ES-I3 (cell line): ENCODE results near the gene PEX3.

ENCODE experiments used
- H3K36me3 ChIP-seq: 2 replicates; pipeline ENCODE4 v1.6.1; 2013; ENCODE audit warnings: mild to moderate bottlenecking, low read length, control low read depth, moderate library complexity; ENCODE audit not compliant: insufficient read depth
- H3K4me1 ChIP-seq: 2 replicates; pipeline ENCODE4 v1.6.1; 2013; ENCODE audit warnings: mild to moderate bottlenecking, control low read depth, low read length; ENCODE audit not compliant: insufficient read depth
- H3K9ac ChIP-seq: 2 replicates; pipeline ENCODE4 v1.6.1; 2013; ENCODE audit warnings: low read depth, mild to moderate bottlenecking, low read length, moderate library complexity
- H3K9me3 ChIP-seq: 2 replicates; pipeline ENCODE4 v1.6.1; 2013; ENCODE audit warnings: mild to moderate bottlenecking, low read length, moderate library complexity; ENCODE audit not compliant: control insufficient read depth, insufficient read depth

The PEX3 gene

DNA sequence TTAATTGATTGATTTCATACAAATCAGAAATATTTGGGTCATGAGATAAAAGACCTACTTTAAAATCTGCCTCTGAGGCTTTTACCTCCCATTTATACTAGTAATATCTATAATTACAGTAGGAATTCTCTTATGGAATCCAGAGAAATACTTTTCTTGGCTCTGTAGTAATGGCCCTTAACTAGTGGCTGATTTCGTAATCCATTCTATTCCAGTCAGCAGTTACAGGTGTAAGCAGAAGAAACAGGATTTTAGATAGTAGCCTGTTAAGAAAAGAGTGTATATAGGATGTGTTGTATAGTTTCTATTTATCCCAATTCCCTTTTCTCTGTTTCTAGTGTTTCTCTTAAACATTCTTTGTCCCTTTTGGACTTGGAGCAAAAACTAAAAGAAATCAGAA lies 21.2 kb downstream of the PEX3 start:
- Histone ChIP-seq H3K4me1 (no peaks in the 10 kb centered on the region), H3K36me3 (peaks cover 2% of the 10 kb centered on the region; the same call in 1 of the 2 replicates)

GRCh38 chr6:143476545-143476944 lies 25.9 kb downstream of the PEX3 start:
- Histone ChIP-seq H3K9ac (no peak overlapping the region), H3K36me3 (peaks cover 2% of the 10 kb centered on the region; the same call in 1 of the 2 replicates), H3K9me3 (no peaks in the 10 kb centered on the region), H3K4me1 (no peaks in the 10 kb centered on the region)

More for the DNA sequence above, 21.2 kb downstream of the PEX3 start:
- Histone ChIP-seq H3K9me3 (no peaks in the 10 kb centered on the region), H3K9ac (no peak overlapping the region)

DNA sequence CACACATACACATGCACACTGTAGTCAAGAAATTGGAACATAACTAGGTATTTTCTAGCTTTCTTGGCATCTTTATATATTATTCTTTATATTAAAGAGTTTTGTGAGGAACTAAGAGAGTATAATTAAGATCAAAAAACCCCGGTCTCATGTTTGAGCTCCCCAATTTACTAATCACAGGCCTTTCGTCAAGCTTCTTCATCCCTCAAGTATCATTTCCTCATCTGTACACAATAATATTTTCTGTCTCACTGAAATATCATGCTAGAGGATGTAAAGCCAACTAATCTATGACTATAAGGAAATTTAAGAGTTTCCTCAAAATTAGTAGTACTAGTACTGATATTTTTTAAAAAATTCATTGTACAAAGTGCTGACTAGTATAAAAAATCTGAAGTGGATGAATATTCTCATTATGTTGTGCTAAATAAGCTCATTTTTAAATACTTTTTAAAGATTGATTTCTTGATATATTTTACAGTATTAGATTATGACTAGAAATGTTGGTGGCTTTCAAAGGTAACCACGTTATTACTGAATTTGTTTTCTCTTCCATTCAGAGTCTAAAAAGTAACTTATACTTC lies 28.0 kb downstream of the PEX3 start:
- Histone ChIP-seq H3K9me3 (no peaks in the 10 kb centered on the region), H3K36me3 (peaks cover 2% of the 10 kb centered on the region; the same call in 1 of the 2 replicates), H3K9ac (no peak overlapping the region), H3K4me1 (no peaks in the 10 kb centered on the region)

GRCh38 chr6:143482593-143482992 lies 32.0 kb downstream of the PEX3 start:
- Histone ChIP-seq H3K9ac (no peak overlapping the region), H3K36me3 (no peaks in the 10 kb centered on the region), H3K4me1 (no peaks in the 10 kb centered on the region), H3K9me3 (no peaks in the 10 kb centered on the region)

DNA sequence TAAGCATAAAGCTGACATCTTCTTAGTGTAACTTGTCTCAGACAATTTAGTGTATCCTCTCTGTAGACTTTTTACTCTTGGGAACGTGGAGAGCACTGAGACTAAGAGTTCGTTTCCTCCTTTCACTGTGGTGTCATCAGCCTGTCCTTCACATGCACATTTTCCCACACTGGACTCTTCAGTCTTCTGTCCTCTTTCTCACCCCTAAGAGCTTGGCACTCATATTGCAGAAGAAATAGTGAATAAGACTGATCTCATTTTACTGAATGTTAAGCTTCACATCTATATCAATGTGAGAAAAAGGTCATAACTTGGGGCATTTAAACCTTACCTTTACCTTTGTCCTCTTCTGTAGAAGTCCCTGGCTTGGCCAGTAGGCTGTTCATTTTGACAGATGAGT lies 35.4 kb downstream of the PEX3 start:
- Histone ChIP-seq H3K4me1 (no peaks in the 10 kb centered on the region), H3K9ac (no peak overlapping the region), H3K9me3 (no peaks in the 10 kb centered on the region), H3K36me3 (no peaks in the 10 kb centered on the region)

GRCh38 chr6:143486752-143487151 lies 36.1 kb downstream of the PEX3 start:
- Histone ChIP-seq H3K9me3 (no peaks in the 10 kb centered on the region), H3K4me1 (no peaks in the 10 kb centered on the region), H3K9ac (no peak overlapping the region), H3K36me3 (no peaks in the 10 kb centered on the region)

DNA sequence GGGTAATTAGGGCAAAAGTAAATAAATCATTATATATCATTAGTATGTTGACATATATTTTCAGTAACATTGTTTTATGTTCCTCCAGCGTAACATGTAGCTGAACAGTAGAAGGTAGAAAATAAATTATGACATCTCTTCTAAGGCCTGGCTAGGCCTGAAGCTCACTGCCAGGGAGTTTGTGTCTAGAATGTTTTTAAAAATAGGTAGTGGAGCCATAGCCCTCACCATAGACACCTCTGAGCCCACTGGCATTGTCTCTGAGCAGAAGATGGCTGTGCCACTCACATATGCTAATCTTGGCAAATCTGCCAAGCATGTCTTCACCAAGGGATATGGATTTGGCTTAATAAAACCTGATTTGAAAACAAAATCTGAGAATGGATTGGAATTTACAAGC lies 39.6 kb downstream of the PEX3 start:
- H3K36me3 ChIP-seq = no peaks in the 10 kb centered on the region; the same call in 1 of the 2 replicates
- no peak overlapping the region for H3K9ac ChIP-seq
- H3K4me1 ChIP-seq = no peaks in the 10 kb centered on the region
- H3K9me3 ChIP-seq = no peaks in the 10 kb centered on the region

- peaks cover 3% of the 10 kb centered on the region; the same call in 1 of the 2 replicates for H3K36me3 ChIP-seq
- H3K4me1 ChIP-seq = no peaks in the 10 kb centered on the region
- H3K9ac ChIP-seq = no peak overlapping the region
- no peaks in the 10 kb centered on the region for H3K9me3 ChIP-seq
These were observed 40.2 kb downstream of the PEX3 start for GRCh38 chr6:143490775-143491174.

GRCh38 chr6:143496974-143497373 lies 46.4 kb downstream of the PEX3 start:
- peaks cover 6% of the 10 kb centered on the region; the same call in 1 of the 2 replicates for H3K36me3 ChIP-seq

DNA sequence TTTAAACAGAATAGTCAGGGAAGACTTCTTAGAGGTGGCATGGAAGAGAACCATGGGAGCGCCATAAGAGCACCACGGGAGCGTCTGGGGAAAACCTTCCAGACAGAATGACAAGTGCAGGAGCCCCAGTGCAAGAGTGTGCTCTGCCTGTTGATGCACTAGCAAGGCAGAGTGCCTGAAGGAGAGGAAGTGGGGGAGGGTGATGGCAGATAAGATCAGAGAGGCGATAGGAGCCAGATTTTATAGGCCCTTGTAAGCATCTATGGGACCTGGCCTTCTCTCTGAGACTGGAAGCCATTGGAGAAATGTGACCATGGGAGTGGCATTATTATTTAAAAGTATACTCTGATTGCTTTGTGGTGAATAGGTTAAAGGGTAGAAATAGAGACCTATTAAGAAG lies 47.8 kb downstream of the PEX3 start:
- Histone ChIP-seq H3K36me3 (peaks cover 6% of the 10 kb centered on the region; the same call in 1 of the 2 replicates), H3K9me3 (no peaks in the 10 kb centered on the region)

More at GRCh38 chr6:143496974-143497373, 46.4 kb downstream of the PEX3 start:
- Histone ChIP-seq H3K4me1 (no peaks in the 10 kb centered on the region), H3K9me3 (no peaks in the 10 kb centered on the region), H3K9ac (no peak overlapping the region)

GRCh38 chr6:143501851-143502250 lies 51.2 kb downstream of the PEX3 start:
- Histone ChIP-seq H3K9ac (no peak overlapping the region), H3K36me3 (peaks cover 7% of the 10 kb centered on the region), H3K4me1 (no peaks in the 10 kb centered on the region), H3K9me3 (no peaks in the 10 kb centered on the region)

More for the DNA sequence above, 47.8 kb downstream of the PEX3 start:
- Histone ChIP-seq H3K9ac (no peak overlapping the region), H3K4me1 (no peaks in the 10 kb centered on the region)

DNA sequence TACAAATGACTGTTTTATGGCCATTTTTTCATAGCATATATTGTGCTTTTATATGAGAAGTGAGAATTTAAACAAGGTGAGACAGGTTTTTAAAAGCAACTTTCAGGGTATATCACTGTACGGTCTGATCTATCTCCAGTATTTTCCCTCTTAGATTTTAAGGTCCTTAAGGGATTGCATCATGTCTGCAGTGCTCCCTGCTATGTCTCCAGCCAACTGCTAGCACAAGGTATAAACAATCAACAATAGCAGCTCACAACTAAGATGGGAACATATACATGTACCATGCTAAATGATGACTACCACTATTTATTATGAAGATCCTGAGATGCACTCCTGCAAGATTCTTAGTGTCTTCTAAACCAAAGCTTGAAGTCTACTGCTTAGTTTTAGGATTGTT lies 53.8 kb downstream of the PEX3 start:
- peaks cover 4% of the 10 kb centered on the region for H3K36me3 ChIP-seq
- H3K9ac ChIP-seq = no peak overlapping the region
- no peaks in the 10 kb centered on the region for H3K4me1 ChIP-seq
- no peaks in the 10 kb centered on the region for H3K9me3 ChIP-seq

DNA sequence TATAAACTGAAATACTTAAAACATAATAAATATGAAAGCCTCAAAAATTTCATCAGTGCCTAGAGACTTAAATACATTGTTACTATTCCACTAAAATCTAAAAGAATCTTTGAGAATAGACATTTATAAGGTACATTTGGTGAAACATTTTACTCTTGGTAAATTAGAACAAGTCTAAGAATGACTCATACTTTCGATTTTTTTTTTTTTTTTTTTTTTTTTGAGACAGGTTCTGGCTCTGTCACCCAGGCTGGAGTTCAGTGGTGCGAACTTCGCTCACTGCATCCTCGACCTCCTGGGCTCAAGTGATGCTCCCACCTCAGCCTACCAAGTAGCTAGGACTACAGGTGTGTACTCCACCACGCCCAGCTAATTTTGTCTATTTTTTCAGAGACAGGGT lies 54.5 kb downstream of the PEX3 start:
- Histone ChIP-seq H3K36me3 (peaks cover 4% of the 10 kb centered on the region), H3K4me1 (no peaks in the 10 kb centered on the region), H3K9ac (no peak overlapping the region), H3K9me3 (no peaks in the 10 kb centered on the region)

GRCh38 chr6:143505537-143505936 lies 54.9 kb downstream of the PEX3 start:
- Histone ChIP-seq H3K9ac (no peak overlapping the region), H3K36me3 (peaks cover 4% of the 10 kb centered on the region), H3K4me1 (no peaks in the 10 kb centered on the region), H3K9me3 (no peaks in the 10 kb centered on the region)

DNA sequence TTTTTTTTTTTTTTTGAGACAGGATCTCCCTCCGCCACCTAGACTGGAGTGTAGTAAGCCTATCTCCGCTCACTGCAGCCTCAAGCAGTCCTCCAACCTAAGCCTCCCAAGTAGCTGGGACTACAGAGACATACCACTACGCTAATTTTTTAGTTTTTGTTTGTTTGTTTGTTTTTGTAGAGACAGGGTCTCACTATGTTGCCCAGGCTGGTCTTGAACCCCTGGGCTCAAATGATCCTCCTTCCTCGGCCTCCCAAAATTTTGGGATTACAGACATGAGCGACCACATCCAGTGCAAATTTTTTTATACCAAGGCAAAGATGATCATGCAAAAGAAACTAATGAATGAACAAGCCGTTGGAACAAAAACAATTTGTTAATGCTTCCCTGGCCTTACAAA lies 55.6 kb downstream of the PEX3 start:
- Histone ChIP-seq H3K9ac (no peak overlapping the region), H3K9me3 (no peaks in the 10 kb centered on the region), H3K4me1 (no peaks in the 10 kb centered on the region), H3K36me3 (peaks cover 4% of the 10 kb centered on the region)
